Measurements from ENCODE around the gene USP32. TPM values are rescaled to one million over a fixed set of nuclear protein-coding genes. Genes with fewer than 3 reads are reported as not detected.

Gene USP32
- total RNA-seq, 1 experiment from 2014 or later, result 24.7 TPM

- no peaks in the 10 kb centered on the region for H3K9me3 ChIP-seq
- no peaks in the 10 kb centered on the region for H3K27me3 ChIP-seq
- DNase-seq, result no peak
- no peak overlapping the region for H3K4me3 ChIP-seq
- H3K36me3 ChIP-seq, result no peaks in the 10 kb centered on the region
These were observed 236.5 kb downstream of the USP32 start for GRCh38 chr17:60155427-60155814.

GRCh38 chr17:60154616-60155426, 237.1 kb downstream of the USP32 start:
- H3K9me3 ChIP-seq, result no peaks in the 10 kb centered on the region
- H3K36me3 ChIP-seq, result no peaks in the 10 kb centered on the region
- H3K4me3 ChIP-seq, result no peak overlapping the region
- peaks cover under 1% of the 10 kb centered on the region for H3K27me3 ChIP-seq
- peak; percentile 92 for DNase-seq

- Histone ChIP-seq H3K36me3 (no peaks in the 10 kb centered on the region), H3K9me3 (no peaks in the 10 kb centered on the region), H3K27me3 (peaks cover 7% of the 10 kb centered on the region), H3K4me3 (no peak overlapping the region)
- DNase-seq, result peak; percentile 39
These were observed 238.1 kb downstream of the USP32 start for GRCh38 chr17:60153606-60154390.

- H3K27me3 ChIP-seq, result peaks cover 7% of the 10 kb centered on the region
- H3K9me3 ChIP-seq, result no peaks in the 10 kb centered on the region
- no peak overlapping the region for H3K4me3 ChIP-seq
- no peak for DNase-seq
- H3K36me3 ChIP-seq, result no peaks in the 10 kb centered on the region
These were observed 240.6 kb downstream of the USP32 start for GRCh38 chr17:60151355-60151754.

- no peaks in the 10 kb centered on the region for H3K9me3 ChIP-seq
These were observed 242.0 kb downstream of the USP32 start, which contains the start of gene CA4 for GRCh38 chr17:60149691-60150582. Gene CA4, plus strand, starts transcription at chr17:60149973. Its CDS starts 62 bp downstream, at chr17:60150035.

GRCh38 chr17:60148373-60148772, 243.6 kb downstream of the USP32 start:
- DNase-seq, result no peak
- Histone ChIP-seq H3K27me3 (peaks cover 7% of the 10 kb centered on the region), H3K36me3 (no peaks in the 10 kb centered on the region), H3K9me3 (no peaks in the 10 kb centered on the region), H3K4me3 (no peak overlapping the region)

More at GRCh38 chr17:60149691-60150582, 242.0 kb downstream of the USP32 start, which contains the start of gene CA4:
- DNase-seq, result no peak
- H3K36me3 ChIP-seq, result no peaks in the 10 kb centered on the region
- H3K4me3 ChIP-seq, result no peak within 1 kb of the TSS
- H3K27me3 ChIP-seq, result peaks cover 7% of the 10 kb centered on the region

- no peak for DNase-seq
- H3K27me3 ChIP-seq, result peaks cover 7% of the 10 kb centered on the region
- H3K4me3 ChIP-seq, result no peak overlapping the region
- H3K9me3 ChIP-seq, result no peaks in the 10 kb centered on the region
- no peaks in the 10 kb centered on the region for H3K36me3 ChIP-seq
These were observed 244.2 kb downstream of the USP32 start for GRCh38 chr17:60147553-60148223.

GRCh38 chr17:60146206-60146605, 245.7 kb downstream of the USP32 start:
- Histone ChIP-seq H3K4me3 (no peak overlapping the region), H3K36me3 (no peaks in the 10 kb centered on the region), H3K27me3 (peaks cover 7% of the 10 kb centered on the region), H3K9me3 (no peaks in the 10 kb centered on the region)
- no peak for DNase-seq

GRCh38 chr17:60145006-60145935, 246.7 kb downstream of the USP32 start:
- DNase-seq, result peak; percentile 47
- H3K27me3 ChIP-seq, result peaks cover 9% of the 10 kb centered on the region
- no peaks in the 10 kb centered on the region for H3K36me3 ChIP-seq
- H3K9me3 ChIP-seq, result no peaks in the 10 kb centered on the region
- no peak overlapping the region for H3K4me3 ChIP-seq

- no peaks in the 10 kb centered on the region for H3K9me3 ChIP-seq
- H3K4me3 ChIP-seq, result no peak overlapping the region
- H3K27me3 ChIP-seq, result peaks cover 8% of the 10 kb centered on the region; the same call in 1 of the 2 replicates
- no peaks in the 10 kb centered on the region for H3K36me3 ChIP-seq
- DNase-seq, result peak; percentile 90
These were observed 248.9 kb downstream of the USP32 start for GRCh38 chr17:60142872-60143499.

GRCh38 chr17:60141111-60142018, 250.6 kb downstream of the USP32 start:
- Histone ChIP-seq H3K9me3 (no peaks in the 10 kb centered on the region), H3K36me3 (no peaks in the 10 kb centered on the region), H3K4me3 (no peak overlapping the region), H3K27me3 (peaks cover 8% of the 10 kb centered on the region; the same call in 1 of the 2 replicates)
- DNase-seq, result no peak

GRCh38 chr17:60139438-60140285, 252.3 kb downstream of the USP32 start:
- peaks cover 8% of the 10 kb centered on the region; the same call in 1 of the 2 replicates for H3K27me3 ChIP-seq
- H3K9me3 ChIP-seq, result no peaks in the 10 kb centered on the region
- peak; percentile 65 for DNase-seq
- H3K4me3 ChIP-seq, result no peak overlapping the region
- H3K36me3 ChIP-seq, result no peaks in the 10 kb centered on the region

Data from MG63 (cell line).